DND-41 (cell line): Measurements from ENCODE around the gene RAPGEF5.

Source experiments
- EZH2 ChIP-seq: IDR thresholded peaks from 3 replicates; pipeline ENCODE4 v1.6.1; 2012; ENCODE audit warnings: borderline replicate concordance, low read depth, mild to moderate bottlenecking, moderate library complexity, low read length, inconsistent platforms; ENCODE audit not compliant: severe bottlenecking
- TF ChIP-seq, protein P1 (sequence below): IDR thresholded peaks from 2 replicates; pipeline ENCODE4 v1.5.1; 2012; ENCODE audit warnings: borderline replicate concordance, low read length, moderate library complexity, mild to moderate bottlenecking; ENCODE audit not compliant: poor library complexity, severe bottlenecking; ENCODE audit errors: extremely low read depth

DNA sequence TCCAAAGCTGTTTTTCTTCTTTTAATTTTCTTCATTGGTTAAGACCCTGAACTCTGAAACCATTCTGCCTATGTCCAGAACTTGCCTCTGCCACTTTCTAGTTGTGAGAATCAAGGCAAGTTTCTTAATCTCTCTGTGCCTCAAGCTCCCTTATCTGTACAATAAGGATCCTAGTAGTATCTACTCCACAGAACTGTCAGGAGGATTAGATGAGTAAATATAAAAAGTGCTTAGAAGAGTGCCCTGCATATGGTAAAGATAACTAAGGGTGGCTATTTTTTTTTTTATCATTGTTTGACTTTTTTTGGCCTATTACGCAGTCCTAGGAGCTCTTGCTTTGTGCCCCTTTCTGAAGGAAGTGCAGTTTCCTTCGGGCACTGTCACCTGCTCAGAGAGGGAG is 46.4 kb upstream of the RAPGEF5 start:
- TF ChIP-seq, protein P1, sequence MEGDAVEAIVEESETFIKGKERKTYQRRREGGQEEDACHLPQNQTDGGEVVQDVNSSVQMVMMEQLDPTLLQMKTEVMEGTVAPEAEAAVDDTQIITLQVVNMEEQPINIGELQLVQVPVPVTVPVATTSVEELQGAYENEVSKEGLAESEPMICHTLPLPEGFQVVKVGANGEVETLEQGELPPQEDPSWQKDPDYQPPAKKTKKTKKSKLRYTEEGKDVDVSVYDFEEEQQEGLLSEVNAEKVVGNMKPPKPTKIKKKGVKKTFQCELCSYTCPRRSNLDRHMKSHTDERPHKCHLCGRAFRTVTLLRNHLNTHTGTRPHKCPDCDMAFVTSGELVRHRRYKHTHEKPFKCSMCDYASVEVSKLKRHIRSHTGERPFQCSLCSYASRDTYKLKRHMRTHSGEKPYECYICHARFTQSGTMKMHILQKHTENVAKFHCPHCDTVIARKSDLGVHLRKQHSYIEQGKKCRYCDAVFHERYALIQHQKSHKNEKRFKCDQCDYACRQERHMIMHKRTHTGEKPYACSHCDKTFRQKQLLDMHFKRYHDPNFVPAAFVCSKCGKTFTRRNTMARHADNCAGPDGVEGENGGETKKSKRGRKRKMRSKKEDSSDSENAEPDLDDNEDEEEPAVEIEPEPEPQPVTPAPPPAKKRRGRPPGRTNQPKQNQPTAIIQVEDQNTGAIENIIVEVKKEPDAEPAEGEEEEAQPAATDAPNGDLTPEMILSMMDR: no peak
- TF ChIP-seq EZH2: no peak
